Lung (tissue), 12 donors: Measurements from ENCODE around the gene CTU2. TPM values are rescaled to one million over a fixed set of nuclear protein-coding genes. Genes with fewer than 3 reads are reported as not detected.

ENCODE experiments used
- ATAC-seq: fragments of 200-7000 bp; cut with Tn5 transposase; one replicate; pipeline ENCODE4 v1.9.1; 2020; ENCODE audit warnings: moderate number of reproducible peaks; ENCODE audit not compliant: insufficient read depth, low FRiP score
- DNase-seq, 3 donors: peaks; one replicate each; pipeline ENCODE4 v3.0.0-alpha.2; 2013 to 2017
- H3K27ac ChIP-seq, 2 donors: one replicate each; pipeline ENCODE4 v1.5.1; 2013; ENCODE audit warnings: mild to moderate bottlenecking in 2 of 2, moderate library complexity in 2 of 2, control low read depth in 1 of 2, inconsistent platforms in 1 of 2, low read depth in 1 of 2, low read length in 1 of 2
- H3K27me3 ChIP-seq, 3 donors: one replicate each; pipeline ENCODE4 v1.5.1; 2013; ENCODE audit warnings: low read length in 2 of 3; ENCODE audit not compliant: control insufficient read depth in 3 of 3, insufficient read depth in 3 of 3
- H3K36me3 ChIP-seq, 4 donors: one replicate each; pipeline ENCODE4 v1.5.1; 2013; ENCODE audit warnings: low read length in 4 of 4, mild to moderate bottlenecking in 1 of 4, moderate library complexity in 1 of 4; ENCODE audit not compliant: control insufficient read depth in 4 of 4, insufficient read depth in 4 of 4
- H3K4me1 ChIP-seq, 5 donors: one replicate each; pipeline ENCODE4 v1.5.1; 2013; ENCODE audit warnings: low read length in 5 of 5, mild to moderate bottlenecking in 2 of 5, moderate library complexity in 1 of 5; ENCODE audit not compliant: control insufficient read depth in 5 of 5, insufficient read depth in 5 of 5
- H3K4me3 ChIP-seq: one replicate; pipeline ENCODE4 v1.5.1; 2013; ENCODE audit warnings: mild to moderate bottlenecking, control low read depth, moderate library complexity
- H3K9ac ChIP-seq, 2 donors: one replicate each; pipeline ENCODE4 v1.5.1; 2013; ENCODE audit warnings: low read length in 2 of 2, control low read depth in 1 of 2; ENCODE audit not compliant: insufficient read depth in 1 of 2
- H3K9me3 ChIP-seq, 4 donors: one replicate each; pipeline ENCODE4 v1.5.1; 2013; ENCODE audit warnings: low read length in 3 of 4, mild to moderate bottlenecking in 1 of 4, moderate library complexity in 1 of 4; ENCODE audit not compliant: control insufficient read depth in 4 of 4, insufficient read depth in 3 of 4
- CTCF ChIP-seq: IDR thresholded peaks from 2 replicates; pipeline ENCODE4 v1.5.1; 2012; ENCODE audit warnings: mild to moderate bottlenecking; ENCODE audit errors: control extremely low read depth, extremely low read depth
- WGBS, 2 donors: extraction: QIAGEN DNeasy Blood & Tissue Kit; methylation state at CpG; one replicate each; pipeline ENCODE4 v1.1.7; 2013; 5-methylcytosine and 5-hydroxymethylcytosine counted together
- polyA plus RNA-seq, 2 donors: library from polyadenylated mRNA; stranded (reverse); fragments of 200-250 nt; gene quantifications; one replicate each; pipeline ENCODE4 v1.2.1, GENCODE V29; 2013
- total RNA-seq, 2 donors: library from RNA; depleted of rRNA in 1 of 2; stranded (reverse); fragments of >200 nt in 1 of 2; gene quantifications; one replicate each; pipeline ENCODE4 v1.2.1, GENCODE V29; 2014 to 2021
- donor health status: control.
- donor health status: control.
- donor health status: Bipolar disorder and iron deficiency.
- donor health status: healthy.
- donor health status: DM: yes; HTN: yes; CAD: no.

Gene CTU2
- total and polyA plus RNA-seq, 4 donors = 5.7 to 23.4 (median 18.3) TPM

GRCh38 chr16:88731699-88732098 is 25.4 kb downstream of the CTU2 start:
- no peak overlapping the region for H3K4me3 ChIP-seq
- no peaks in the 10 kb centered on the region for H3K4me1 ChIP-seq
- no peaks in the 10 kb centered on the region for H3K9me3 ChIP-seq
- H3K36me3 ChIP-seq = peaks cover 0 to 80% (median 21%) of the 10 kb centered on the region in 4 donors
- no peaks in the 10 kb centered on the region for H3K27me3 ChIP-seq
- TF ChIP-seq CTCF = no peak
- no peak for ATAC-seq
- WGBS, 2 donors = 79 to 85% methylated on average over 15 of the region's 15 CpGs
- H3K27ac ChIP-seq = no peak overlapping the region
- DNase-seq = no peak
- no peak overlapping the region for H3K9ac ChIP-seq

GRCh38 chr16:88732172-88732960 is 26.1 kb downstream of the CTU2 start:
- DNase-seq (no peak), ATAC-seq (no peak)
- Histone ChIP-seq H3K27me3 (no peaks in the 10 kb centered on the region), H3K9me3 (no peaks in the 10 kb centered on the region), H3K4me3 (no peak overlapping the region), H3K9ac (no peak overlapping the region), H3K27ac (no peak overlapping the region), H3K4me1 (no peaks in the 10 kb centered on the region), H3K36me3 (peaks cover 0 to 75% (median 18%) of the 10 kb centered on the region in 4 donors)
- TF ChIP-seq CTCF = no peak
- 83 to 89% methylated on average over 30 of the region's 30 CpGs for WGBS, 2 donors

- Histone ChIP-seq H3K36me3 (peaks cover 0 to 74% (median 15%) of the 10 kb centered on the region in 4 donors), H3K4me3 (no peak overlapping the region), H3K9ac (no peak overlapping the region), H3K27me3 (no peaks in the 10 kb centered on the region), H3K27ac (no peak overlapping the region), H3K4me1 (no peaks in the 10 kb centered on the region), H3K9me3 (no peaks in the 10 kb centered on the region)
- ATAC-seq = no peak
- no peak for TF ChIP-seq CTCF
- no peak for DNase-seq
- 90 to 94% methylated on average over 13 of the region's 13 CpGs for WGBS, 2 donors
These were observed 26.6 kb downstream of the CTU2 start for GRCh38 chr16:88732961-88733294.
